Measurements from ENCODE around the gene LMTK2.

Gene LMTK2

GRCh38 chr7:98230746-98231471 lies 124.2 kb downstream of the LMTK2 start:
- Histone ChIP-seq H3K4me3 (ENCODE audit: low read depth, low read length) (no peak overlapping the region), H3K4me1 (no peaks in the 10 kb centered on the region), H3K27me3 (no peaks in the 10 kb centered on the region), H3K9me3 (no peaks in the 10 kb centered on the region), H3K36me3 (no peaks in the 10 kb centered on the region)
- DNase-seq: no peak
- TF ChIP-seq, protein P1, sequence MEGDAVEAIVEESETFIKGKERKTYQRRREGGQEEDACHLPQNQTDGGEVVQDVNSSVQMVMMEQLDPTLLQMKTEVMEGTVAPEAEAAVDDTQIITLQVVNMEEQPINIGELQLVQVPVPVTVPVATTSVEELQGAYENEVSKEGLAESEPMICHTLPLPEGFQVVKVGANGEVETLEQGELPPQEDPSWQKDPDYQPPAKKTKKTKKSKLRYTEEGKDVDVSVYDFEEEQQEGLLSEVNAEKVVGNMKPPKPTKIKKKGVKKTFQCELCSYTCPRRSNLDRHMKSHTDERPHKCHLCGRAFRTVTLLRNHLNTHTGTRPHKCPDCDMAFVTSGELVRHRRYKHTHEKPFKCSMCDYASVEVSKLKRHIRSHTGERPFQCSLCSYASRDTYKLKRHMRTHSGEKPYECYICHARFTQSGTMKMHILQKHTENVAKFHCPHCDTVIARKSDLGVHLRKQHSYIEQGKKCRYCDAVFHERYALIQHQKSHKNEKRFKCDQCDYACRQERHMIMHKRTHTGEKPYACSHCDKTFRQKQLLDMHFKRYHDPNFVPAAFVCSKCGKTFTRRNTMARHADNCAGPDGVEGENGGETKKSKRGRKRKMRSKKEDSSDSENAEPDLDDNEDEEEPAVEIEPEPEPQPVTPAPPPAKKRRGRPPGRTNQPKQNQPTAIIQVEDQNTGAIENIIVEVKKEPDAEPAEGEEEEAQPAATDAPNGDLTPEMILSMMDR (IDR thresholded peaks at IDR 0.05; ENCODE audit: low read depth, low read length): no peak

- no peaks in the 10 kb centered on the region for H3K27me3 ChIP-seq
- DNase-seq: no peak
- H3K36me3 ChIP-seq: no peaks in the 10 kb centered on the region
- no peaks in the 10 kb centered on the region for H3K4me1 ChIP-seq
- H3K4me3 ChIP-seq (ENCODE audit: low read depth, low read length): no peak overlapping the region
- H3K9me3 ChIP-seq: no peaks in the 10 kb centered on the region
- TF ChIP-seq, protein P1 (IDR thresholded peaks at IDR 0.05; ENCODE audit: low read depth, low read length): no peak
These were observed 125.0 kb downstream of the LMTK2 start for GRCh38 chr7:98231493-98232262.

- TF ChIP-seq, protein P1 (IDR thresholded peaks at IDR 0.05; ENCODE audit: low read depth, low read length): no peak
- DNase-seq: no peak
- no peaks in the 10 kb centered on the region for H3K27me3 ChIP-seq
- no peak overlapping the region for H3K4me3 ChIP-seq (ENCODE audit: low read depth, low read length)
- H3K4me1 ChIP-seq: no peaks in the 10 kb centered on the region
- no peaks in the 10 kb centered on the region for H3K36me3 ChIP-seq
- no peaks in the 10 kb centered on the region for H3K9me3 ChIP-seq
These were observed 125.6 kb downstream of the LMTK2 start for GRCh38 chr7:98232263-98232585.

DNA sequence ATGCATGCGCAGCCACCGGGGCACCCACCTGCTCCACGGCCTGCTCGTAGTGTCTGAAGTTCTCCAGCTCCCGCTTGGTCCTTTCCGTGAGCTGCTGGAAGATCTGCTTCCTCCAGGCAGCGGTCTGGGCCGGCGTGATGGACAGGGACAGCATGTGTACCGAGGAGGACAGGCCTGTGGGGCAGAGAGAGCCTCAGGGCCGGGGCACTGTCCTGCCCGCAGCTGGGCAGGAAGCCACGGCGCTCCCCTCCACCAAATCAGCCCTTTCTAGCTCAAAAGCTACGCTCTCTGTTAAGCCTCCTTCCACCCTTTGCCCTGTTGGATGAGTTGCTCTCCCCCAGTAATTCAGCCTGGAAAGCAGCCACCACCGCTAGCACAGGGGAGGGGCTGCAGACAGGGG lies 126.1 kb downstream of the LMTK2 start:
- no peaks in the 10 kb centered on the region for H3K4me1 ChIP-seq
- H3K4me3 ChIP-seq (ENCODE audit: low read depth, low read length): no peak overlapping the region

DNA sequence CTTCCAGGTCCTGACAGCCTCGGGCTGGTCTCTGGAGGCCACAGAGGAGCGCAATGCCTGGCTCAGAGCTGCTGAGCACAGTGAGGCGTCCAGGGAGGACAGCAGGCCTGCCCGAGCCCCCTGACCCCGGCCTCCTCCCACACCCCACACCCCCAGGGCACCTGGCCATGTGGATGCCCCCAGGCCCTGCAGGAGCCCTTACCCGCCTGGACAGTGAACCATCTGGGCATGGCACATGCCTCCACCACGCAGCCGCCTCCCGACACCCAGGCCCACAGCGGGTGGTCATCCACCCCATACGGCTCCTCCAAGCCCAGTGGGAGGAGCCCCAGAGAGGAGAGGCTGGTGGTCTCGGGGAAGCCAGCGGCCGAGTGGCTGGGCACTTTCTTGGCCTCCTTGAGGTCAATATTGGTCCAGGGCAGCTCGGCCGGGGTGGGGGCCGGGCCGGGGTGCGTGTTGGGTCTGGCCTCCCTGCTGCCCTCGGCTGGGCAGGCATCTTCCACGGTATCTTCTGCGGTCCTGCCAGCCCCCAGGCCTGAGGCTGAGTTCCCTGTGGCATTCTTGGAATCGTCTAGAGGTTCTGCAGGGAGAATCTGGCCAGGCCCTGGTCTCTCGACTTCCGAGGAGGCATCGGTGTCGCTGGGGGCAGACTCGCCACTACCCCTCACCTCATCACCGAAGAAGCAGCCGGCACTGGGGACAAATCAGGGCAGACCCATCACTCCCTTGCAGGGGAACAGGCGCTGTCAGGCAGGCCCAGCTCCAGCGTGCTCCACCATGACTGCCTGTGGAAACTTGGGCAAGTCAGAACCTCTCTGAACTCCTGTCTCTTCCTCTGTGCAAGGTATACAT lies 126.8 kb downstream of the LMTK2 start:
- DNase-seq: no peak
- no peak overlapping the region for H3K4me3 ChIP-seq (ENCODE audit: low read depth, low read length)
- H3K4me1 ChIP-seq: no peaks in the 10 kb centered on the region
- no peaks in the 10 kb centered on the region for H3K27me3 ChIP-seq
- no peaks in the 10 kb centered on the region for H3K9me3 ChIP-seq
- H3K36me3 ChIP-seq: no peaks in the 10 kb centered on the region; the same call in 1 of the 2 replicates
- TF ChIP-seq, protein P1 (IDR thresholded peaks at IDR 0.05; ENCODE audit: low read depth, low read length): no peak

More for the DNA sequence above, 126.1 kb downstream of the LMTK2 start:
- H3K36me3 ChIP-seq: no peaks in the 10 kb centered on the region
- TF ChIP-seq, protein P1 (IDR thresholded peaks at IDR 0.05; ENCODE audit: low read depth, low read length): no peak
- H3K27me3 ChIP-seq: no peaks in the 10 kb centered on the region
- no peaks in the 10 kb centered on the region for H3K9me3 ChIP-seq
- DNase-seq: no peak
